K562 (cell line): ENCODE results near the gene MBP. TPM values are rescaled to one million over a fixed set of nuclear protein-coding genes. Genes with fewer than 3 reads are reported as not detected.

Experiments
- ATAC-seq: fragments of 200-7000 bp; cut with Tn5 transposase; 3 replicates; pipeline ENCODE4 v1.9.1; 2020; ENCODE audit warnings: moderate library complexity
- BruUV-seq: library from RNA; stranded (reverse); fragments of 400-500 nt; replicated peaks from 2 replicates; lab custom pipeline; 2021; lab: Mats Ljungman, UMichigan
- CTCF ChIA-PET: fragments of 300-600 bp; formaldehyde crosslinking; extraction: SDS; loops from one replicate; lab custom pipeline; 2021; ENCODE audit warnings: low intra/inter-chr PET ratio; lab: Yijun Ruan, JAX
- POLR2A ChIA-PET: fragments of 300-600, 350-650 bp; sonication (Branson Sonifier 250); formaldehyde crosslinking; extraction: SDS; loops from one replicate; lab custom pipeline; 2021; ENCODE audit warnings: antibody characterized with exemption, inconsistent platforms; lab: Yijun Ruan, JAX
- DNase-seq, 4 experiments: peaks; one replicate each; pipeline versions ENCODE4 v3.0.0 to v3.0.0-alpha.2; 2011 to 2018; ENCODE audit warnings: low spot score in 3 of 4, mixed read lengths in 3 of 4; ENCODE audit errors: extremely low read depth in 1 of 4
- FAIRE-seq: peaks from 2 replicates; lab custom pipeline; 2011; peaks lifted over from hg19 to GRCh38; lab: Jason Lieb, UNC
- H2AFZ ChIP-seq: 2 replicates; pipeline ENCODE4 v1.6.0; 2011; ENCODE audit warnings: low read depth, low read length, control low read depth, inconsistent platforms
- H3K27ac ChIP-seq: fragments of 200-600 bp; 3 replicates; pipeline ENCODE4 v1.8.0; 2011; ENCODE audit warnings: low read depth, mild to moderate bottlenecking, control low read depth, inconsistent platforms, low read length, moderate library complexity, mixed read lengths; ENCODE audit errors: extremely low read depth
- H3K27me3 ChIP-seq, 2 experiments: fragments of 300-600 bp in 1 of 2; 2 replicates in 1 of 2; 3 replicates in 1 of 2; pipeline versions ENCODE4 v1.6.0 to v1.8.0; 2011; ENCODE audit warnings: inconsistent platforms in 2 of 2, low read length in 2 of 2, mild to moderate bottlenecking in 1 of 2, mixed read lengths in 1 of 2, moderate library complexity in 1 of 2; ENCODE audit not compliant: control insufficient read depth in 2 of 2, insufficient read depth in 2 of 2
- H3K36me3 ChIP-seq: fragments of 300-600 bp; 3 replicates; pipeline ENCODE4 v1.8.0; 2011; ENCODE audit warnings: mild to moderate bottlenecking, low read length, inconsistent platforms; ENCODE audit not compliant: control insufficient read depth, insufficient read depth
- H3K4me1 ChIP-seq, 2 experiments: fragments of 200-600 bp in 1 of 2; replicated peaks in 1 of 2; 2 replicates in 1 of 2; 3 replicates in 1 of 2; pipeline versions ENCODE4 v1.5.1 to v1.8.0; 2011; ENCODE audit warnings: inconsistent platforms in 2 of 2, low read length in 2 of 2, mild to moderate bottlenecking in 1 of 2, mixed read lengths in 1 of 2, moderate library complexity in 1 of 2; ENCODE audit not compliant: control insufficient read depth in 2 of 2, insufficient read depth in 2 of 2
- H3K4me2 ChIP-seq: 2 replicates; pipeline ENCODE4 v1.6.1; 2011; ENCODE audit warnings: low read length, control low read depth, inconsistent platforms, mixed read lengths; ENCODE audit not compliant: insufficient read depth
- H3K4me3 ChIP-seq: fragments of 200-600 bp; sonication (generic), shearing (Covaris generic); 2 replicates; pipeline ENCODE4 v1.5.1; 2016; ENCODE audit warnings: control low read depth, inconsistent platforms
- H3K79me2 ChIP-seq: fragments of 200-600 bp; 3 replicates; pipeline ENCODE4 v1.8.0; 2011; ENCODE audit warnings: low read length, inconsistent platforms; ENCODE audit not compliant: control insufficient read depth, insufficient read depth
- H3K9ac ChIP-seq, 2 experiments: 2 replicates each; pipeline versions ENCODE4 v1.6.0 to v1.6.1; 2011; ENCODE audit warnings: low read depth in 2 of 2, low read length in 2 of 2, control low read depth in 1 of 2, inconsistent platforms in 1 of 2, mild to moderate bottlenecking in 1 of 2, mixed read lengths in 1 of 2; ENCODE audit not compliant: insufficient read depth in 1 of 2
- H3K9me1 ChIP-seq: one replicate; pipeline ENCODE4 v1.6.0; 2011; ENCODE audit warnings: inconsistent platforms, mild to moderate bottlenecking, low read length, moderate library complexity; ENCODE audit not compliant: control insufficient read depth, insufficient read depth
- H3K9me3 ChIP-seq: replicated peaks from 2 replicates; pipeline ENCODE4 v1.5.1; 2011; ENCODE audit warnings: low read depth, low read length, inconsistent platforms; ENCODE audit not compliant: control insufficient read depth, insufficient read depth
- H4K20me1 ChIP-seq: replicated peaks from 2 replicates; pipeline ENCODE4 v1.6.1; 2011; ENCODE audit warnings: low read length, inconsistent platforms, mixed read lengths; ENCODE audit not compliant: control insufficient read depth, insufficient read depth
- BMI1 ChIP-seq: fragments of 150-350 bp; IDR thresholded peaks from 2 replicates; pipeline ENCODE4 v1.6.1; 2014; ENCODE audit warnings: low read length
- NCOA1 ChIP-seq: fragments of 450-650 bp; IDR thresholded peaks from 2 replicates; pipeline ENCODE4 v1.6.1; 2016; ENCODE audit warnings: low read depth
- PURB ChIP-seq: sonication (generic); formaldehyde crosslinking; IDR thresholded peaks from 2 replicates; pipeline ENCODE4 v1.9.0; 2021; ENCODE audit warnings: low read depth, mild to moderate bottlenecking, missing genetic modification reagents
- RBM17 ChIP-seq: fragments of 200-400 bp; formaldehyde crosslinking; IDR thresholded peaks from 2 replicates; pipeline ENCODE4 v1.6.1; 2017; ENCODE audit warnings: low read depth, mild to moderate bottlenecking, low read length, borderline replicate concordance
- RBM25 ChIP-seq: fragments of 200-400 bp; formaldehyde crosslinking; IDR thresholded peaks from 2 replicates; pipeline ENCODE4 v1.6.1; 2018; ENCODE audit warnings: low read length, low read depth, moderate library complexity; ENCODE audit not compliant: severe bottlenecking
- ZNF318 ChIP-seq, 2 experiments: fragments of 450-650 bp; IDR thresholded peaks; 2 replicates each; pipeline ENCODE4 v1.6.1; 2016; ENCODE audit warnings: mild to moderate bottlenecking in 2 of 2, borderline replicate concordance in 1 of 2, low read depth in 1 of 2, moderate library complexity in 1 of 2
- WGBS: fragments of 100-300 bp; shearing (Covaris generic); methylation state at CpG from one replicate; pipeline ENCODE4 v1.1.6; 2016; ENCODE audit warnings: low coverage, mixed read lengths; ENCODE audit not compliant: insufficient coverage; ENCODE audit errors: missing lambda C conversion rate; 5-methylcytosine and 5-hydroxymethylcytosine counted together
- in situ Hi-C: fragments of 300-500 bp; cut with MboI; formaldehyde crosslinking; loops from 4 replicates; pipeline ENCODE4 v1.15.0; 2018; ENCODE audit warnings: inconsistent platforms, mixed read lengths
- intact Hi-C: fragments of 100-400 bp; cut with micrococcal nuclease; formaldehyde crosslinking; loops from 2 replicates; pipeline ENCODE4 v1.14.2; 2022
- polyA plus RNA-seq, 8 experiments: library from polyadenylated mRNA; depleted of rRNA in 4 of 8; stranded (reverse) in 5 of 8; unstranded in 3 of 8; fragments of >200 nt; fragmentation: Nextera tagmentation in 2 of 8; fragmentation: Illumina TruSeq in 1 of 8; extraction: Ambion mirVana in 2 of 8; extraction: Trizol in 1 of 8; gene quantifications; 2 replicates each; pipeline versions ENCODE4 v1.2.1 to v1.2.3, GENCODE V29; 2011 to 2014; ENCODE audit warnings: inconsistent platforms in 1 of 8, missing spikeins in 1 of 8
- total RNA-seq, 7 experiments: library from RNA; depleted of rRNA in 6 of 7; stranded (reverse); fragments of >200 nt in 6 of 7; fragmentation: Illumina TruSeq in 2 of 7; extraction: Trizol in 2 of 7; gene quantifications; 2 replicates each; pipeline versions ENCODE4 v1.2.1 to v1.2.3, GENCODE V29; 2011 to 2021; ENCODE audit warnings: low replicate concordance in 1 of 7

The MBP gene
- total and polyA plus RNA-seq, 9 of the 15 experiments (the other 6 are each of a cell fraction or from before 2014, with no cell fraction given) = 0.09 TPM; not detected in 8

DNA sequence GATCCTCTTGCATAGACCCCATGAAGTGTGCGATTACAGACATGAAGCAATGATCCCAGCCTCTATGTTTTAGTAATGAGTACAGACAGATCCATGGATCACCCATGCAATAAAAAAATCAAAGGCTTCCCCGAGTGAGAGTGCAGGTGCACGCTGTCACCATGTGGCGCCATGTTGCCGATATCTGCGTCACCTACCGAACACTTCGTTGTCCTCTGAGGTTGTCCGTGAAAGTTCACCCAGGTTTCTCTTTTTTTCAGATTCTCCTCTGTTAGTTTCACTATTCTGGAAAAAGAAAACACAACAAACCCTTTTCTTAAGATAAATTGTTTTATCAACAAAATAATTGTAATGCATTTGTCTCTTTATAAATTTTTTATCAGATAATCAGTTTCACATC lies 66.5 kb downstream of the MBP start:
- H3K9ac ChIP-seq = no peak overlapping the region
- 30% methylated on average over 7 of the region's 9 CpGs for WGBS
- in situ Hi-C loops = no loop called here
- BruUV-seq = no TSS peak
- H3K4me2 ChIP-seq = no peak overlapping the region
- TF ChIP-seq BMI1 = no peak
- TF ChIP-seq NCOA1 = no peak
- TF ChIP-seq RBM17 = no peak
- peak; percentile 16 for TF ChIP-seq RBM25
- TF ChIP-seq PURB (CRISPR knock-in tag) = no peak
- no peak for TF ChIP-seq ZNF318 (IDR thresholded peaks at IDR 0.05; ENCODE audit: borderline replicate concordance in 1 of 2, low read depth in 1 of 2)
- no peaks in the 10 kb centered on the region for H3K4me1 ChIP-seq
- intact Hi-C loops = no loop called here
- no peaks in the 10 kb centered on the region for H3K9me3 ChIP-seq
- DNase-seq (no peak), FAIRE-seq (no peak), ATAC-seq (no peak)
- H3K4me3 ChIP-seq = no peak overlapping the region
- no peak overlapping the region for H3K27ac ChIP-seq
- ChIA-PET CTCF (no interaction called here), POLR2A (no interaction called here)
- H4K20me1 ChIP-seq = no peaks in the 10 kb centered on the region
- peaks cover 4 to 36% of the 10 kb centered on the region in 2 experiments for H3K27me3 ChIP-seq
- no peak overlapping the region for H2AFZ ChIP-seq
- H3K9me1 ChIP-seq = no peaks in the 10 kb centered on the region
- H3K36me3 ChIP-seq = no peaks in the 10 kb centered on the region
- no peaks in the 10 kb centered on the region for H3K79me2 ChIP-seq
